ENCODE measurements around the gene LAMB4. TPM values are rescaled to one million over a fixed set of nuclear protein-coding genes. Genes with fewer than 3 reads are reported as not detected.

Gene LAMB4
- total RNA-seq, 1 donor from 2014 or later = not detected

- H3K9me3 Mint-ChIP-seq = no peaks in the 10 kb centered on the region
- H3K27me3 Mint-ChIP-seq = peaks cover 8% of the 10 kb centered on the region
- no peaks in the 10 kb centered on the region for H3K4me1 Mint-ChIP-seq
- H3K36me3 Mint-ChIP-seq (ENCODE audit: low read depth) = no peaks in the 10 kb centered on the region
- no peak for DNase-seq
- intact Hi-C loops (cut with micrococcal nuclease) = no loop called here
- no peak overlapping the region for H3K27ac Mint-ChIP-seq
- no peak for TF ChIP-seq CTCF (IDR thresholded peaks at IDR 0.05)
- CTCF ChIA-PET = no interaction called here
- POLR2A ChIA-PET = no interaction called here
- no peak overlapping the region for H3K4me3 Mint-ChIP-seq
- ATAC-seq (ENCODE audit: low read depth) = no peak
Measured at GRCh38 chr7:108028111-108028510, 102.0 kb downstream of the LAMB4 start.

DNA sequence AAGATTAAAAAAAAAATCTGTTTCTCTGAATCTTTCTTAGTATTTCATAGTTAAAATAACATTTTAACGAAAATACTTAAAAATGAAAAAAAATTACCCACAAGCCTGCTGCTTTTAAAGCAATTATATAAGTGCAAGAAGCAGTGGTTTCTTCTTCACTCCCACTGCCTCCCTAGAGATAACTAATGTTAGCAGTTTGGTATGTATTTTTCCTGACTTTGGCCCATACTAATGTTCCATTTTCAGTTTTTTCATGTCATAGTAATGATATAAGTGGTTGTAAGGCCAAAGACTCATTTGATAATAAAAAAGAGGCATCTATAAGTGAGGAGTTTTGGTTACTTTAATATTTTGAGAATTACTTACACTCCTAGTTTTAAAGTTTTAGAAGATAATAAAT lies 102.9 kb downstream of the LAMB4 start:
- no peak overlapping the region for H3K4me3 Mint-ChIP-seq
- DNase-seq (no peak), ATAC-seq (ENCODE audit: low read depth) (no peak)
- ChIA-PET POLR2A (no interaction called here), CTCF (no interaction called here)
- no peaks in the 10 kb centered on the region for H3K36me3 Mint-ChIP-seq (ENCODE audit: low read depth)
- peaks cover 11% of the 10 kb centered on the region for H3K27me3 Mint-ChIP-seq
- H3K4me1 Mint-ChIP-seq = no peaks in the 10 kb centered on the region
- intact Hi-C loops (cut with micrococcal nuclease) = no loop called here
- no peaks in the 10 kb centered on the region for H3K9me3 Mint-ChIP-seq
- no peak overlapping the region for H3K27ac Mint-ChIP-seq
- no peak for TF ChIP-seq CTCF (IDR thresholded peaks at IDR 0.05)

GRCh38 chr7:108026647-108027046 lies 103.5 kb downstream of the LAMB4 start:
- H3K9me3 Mint-ChIP-seq = no peaks in the 10 kb centered on the region
- intact Hi-C loops (cut with micrococcal nuclease) = no loop called here
- ATAC-seq (ENCODE audit: low read depth) = no peak

DNA sequence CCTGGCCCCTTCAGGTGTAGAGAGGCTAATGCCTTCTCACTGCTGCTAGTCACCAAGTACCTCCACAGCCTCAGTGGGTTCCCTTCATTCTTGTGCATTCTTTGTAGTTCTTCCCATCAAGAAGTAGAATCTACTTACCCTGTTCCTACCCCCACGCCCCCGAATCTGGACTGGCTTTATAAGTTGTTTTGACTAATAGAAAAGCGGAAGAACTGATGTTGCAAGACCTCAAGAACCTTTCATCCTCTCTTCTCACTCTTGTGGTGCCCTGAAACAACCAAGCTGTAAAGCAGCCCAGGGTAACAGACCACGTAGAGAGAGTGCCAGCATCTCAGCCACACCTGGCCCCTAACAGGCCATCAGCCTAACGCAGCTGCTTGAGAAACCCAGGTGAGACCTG lies 104.0 kb downstream of the LAMB4 start:
- no peak for TF ChIP-seq CTCF (IDR thresholded peaks at IDR 0.05)
- Mint-ChIP-seq H3K36me3 (ENCODE audit: low read depth) (no peaks in the 10 kb centered on the region), H3K4me1 (no peaks in the 10 kb centered on the region), H3K4me3 (no peak overlapping the region), H3K27ac (no peak overlapping the region), H3K9me3 (no peaks in the 10 kb centered on the region), H3K27me3 (peaks cover 11% of the 10 kb centered on the region)
- ChIA-PET CTCF (no interaction called here), POLR2A (no interaction called here)
- intact Hi-C loops (cut with micrococcal nuclease) = no loop called here
- DNase-seq (no peak), ATAC-seq (ENCODE audit: low read depth) (no peak)

More at GRCh38 chr7:108026647-108027046, 103.5 kb downstream of the LAMB4 start:
- CTCF ChIA-PET = no interaction called here
- no peak for TF ChIP-seq CTCF (IDR thresholded peaks at IDR 0.05)
- DNase-seq = no peak
- peaks cover 11% of the 10 kb centered on the region for H3K27me3 Mint-ChIP-seq
- POLR2A ChIA-PET = no interaction called here
- no peak overlapping the region for H3K27ac Mint-ChIP-seq
- H3K4me3 Mint-ChIP-seq = no peak overlapping the region
- no peaks in the 10 kb centered on the region for H3K36me3 Mint-ChIP-seq (ENCODE audit: low read depth)
- no peaks in the 10 kb centered on the region for H3K4me1 Mint-ChIP-seq

DNA sequence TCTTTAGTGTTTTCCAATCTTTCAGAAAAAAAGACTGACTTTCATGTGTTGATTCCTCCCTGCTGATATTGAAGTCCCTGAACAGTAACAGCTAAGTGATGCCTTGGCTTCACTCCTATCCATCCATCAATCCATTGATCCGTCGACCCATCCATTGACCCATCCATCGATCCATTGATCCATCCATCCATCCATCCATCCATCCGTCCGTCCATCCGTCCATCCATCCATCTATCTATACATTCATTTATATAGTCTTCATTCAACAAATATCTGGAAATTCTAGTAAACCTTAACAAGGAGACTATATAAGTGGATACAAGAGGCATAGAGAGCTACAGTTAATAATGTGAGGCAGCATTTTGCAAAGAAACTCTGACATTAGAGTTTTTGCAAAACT lies 105.6 kb downstream of the LAMB4 start:
- H3K4me1 Mint-ChIP-seq = no peaks in the 10 kb centered on the region
- ATAC-seq (ENCODE audit: low read depth) = no peak
- intact Hi-C loops (cut with micrococcal nuclease) = no loop called here
- POLR2A ChIA-PET = no interaction called here
- no peak for TF ChIP-seq CTCF (IDR thresholded peaks at IDR 0.05)
- H3K36me3 Mint-ChIP-seq (ENCODE audit: low read depth) = no peaks in the 10 kb centered on the region
- CTCF ChIA-PET = no interaction called here
- H3K4me3 Mint-ChIP-seq = no peak overlapping the region
- DNase-seq = no peak
- H3K27ac Mint-ChIP-seq = no peak overlapping the region
- H3K27me3 Mint-ChIP-seq = peaks cover 16% of the 10 kb centered on the region
- no peaks in the 10 kb centered on the region for H3K9me3 Mint-ChIP-seq

Measured in activated B cell treated with CpG ODN at 0.5 μM for 24 hours (primary cell).